Measurements from ENCODE around the gene DPYD. TPM values are rescaled to one million over a fixed set of nuclear protein-coding genes. Genes with fewer than 3 reads are reported as not detected.

Gene DPYD
- total and polyA plus RNA-seq, 12 donors = 4.1 to 22.0 (median 7.0) TPM

- H3K27me3 ChIP-seq = no peaks in the 10 kb centered on the region
- H3K36me3 ChIP-seq = peaks cover 0 to 8% (median 0%) of the 10 kb centered on the region in 9 donors
- H3K9me3 ChIP-seq = no peaks in the 10 kb centered on the region
- DNase-seq (no peak), ATAC-seq (no peak)
- no peak for TF ChIP-seq CTCF (IDR thresholded peaks at IDR 0.05)
- intact Hi-C loops (cut with DNase I) = no loop called here
- H3K4me3 ChIP-seq = no peak overlapping the region
- H3K4me1 ChIP-seq = no peaks in the 10 kb centered on the region
- 90 to 94% methylated on average over 3 of the region's 3 CpGs for WGBS, 2 donors
- no peak overlapping the region for H3K27ac ChIP-seq
These were observed 797.0 kb downstream of the DPYD start for GRCh38 chr1:97123717-97124431.

- 97% methylated on average over 1 of the region's 1 CpG for WGBS, 2 donors
- H3K27ac ChIP-seq = no peak overlapping the region
- no peak for ATAC-seq
These were observed 800.0 kb downstream of the DPYD start for GRCh38 chr1:97120806-97121205.

GRCh38 chr1:97119260-97120158 lies 801.3 kb downstream of the DPYD start:
- H3K27me3 ChIP-seq = no peaks in the 10 kb centered on the region
- no peak overlapping the region for H3K4me3 ChIP-seq
- no peaks in the 10 kb centered on the region for H3K4me1 ChIP-seq
- no peak overlapping the region for H3K27ac ChIP-seq
- intact Hi-C loops (cut with DNase I) = no loop called here
- DNase-seq (no peak), ATAC-seq (no peak)
- H3K9me3 ChIP-seq = no peaks in the 10 kb centered on the region
- TF ChIP-seq CTCF (IDR thresholded peaks at IDR 0.05) = no peak
- 78 to 80% methylated on average over 8 of the region's 8 CpGs for WGBS, 2 donors
- H3K36me3 ChIP-seq = peaks cover 0 to 8% (median 0%) of the 10 kb centered on the region in 9 donors

More at GRCh38 chr1:97120806-97121205, 800.0 kb downstream of the DPYD start:
- no peak for TF ChIP-seq CTCF (IDR thresholded peaks at IDR 0.05)
- H3K4me3 ChIP-seq = no peak overlapping the region
- no peaks in the 10 kb centered on the region for H3K27me3 ChIP-seq
- H3K9me3 ChIP-seq = no peaks in the 10 kb centered on the region
- H3K36me3 ChIP-seq = peaks cover 0 to 8% (median 0%) of the 10 kb centered on the region in 9 donors
- DNase-seq = no peak
- intact Hi-C loops (cut with DNase I) = no loop called here
- H3K4me1 ChIP-seq = no peaks in the 10 kb centered on the region

GRCh38 chr1:97114842-97115241 lies 806.0 kb downstream of the DPYD start:
- no peaks in the 10 kb centered on the region for H3K4me1 ChIP-seq
- no peak overlapping the region for H3K27ac ChIP-seq
- TF ChIP-seq CTCF (IDR thresholded peaks at IDR 0.05) = no peak
- ATAC-seq (no peak), DNase-seq (no peak)
- 87 to 92% methylated on average over 2 of the region's 2 CpGs for WGBS, 2 donors
- no peaks in the 10 kb centered on the region for H3K9me3 ChIP-seq
- H3K27me3 ChIP-seq = no peaks in the 10 kb centered on the region
- peaks cover 0 to 11% (median 0%) of the 10 kb centered on the region in 9 donors for H3K36me3 ChIP-seq
- no peak overlapping the region for H3K4me3 ChIP-seq
- intact Hi-C loops (cut with DNase I) = no loop called here

All from heart right ventricle (tissue), 16 donors.